HG03565 (cell line): ENCODE results near the gene ADAR.

Experiments
- ATAC-seq: cut with Tn5 transposase; IDR thresholded peaks from one replicate; pipeline ENCODE4 v1.9.1; 2021; ENCODE audit warnings: mild to moderate bottlenecking, moderate library complexity; ENCODE audit not compliant: unreplicated experiment

Gene ADAR

GRCh38 chr1:154558720-154559465 is 49.1 kb downstream of the ADAR start:
- peak; percentile 89 for ATAC-seq

DNA sequence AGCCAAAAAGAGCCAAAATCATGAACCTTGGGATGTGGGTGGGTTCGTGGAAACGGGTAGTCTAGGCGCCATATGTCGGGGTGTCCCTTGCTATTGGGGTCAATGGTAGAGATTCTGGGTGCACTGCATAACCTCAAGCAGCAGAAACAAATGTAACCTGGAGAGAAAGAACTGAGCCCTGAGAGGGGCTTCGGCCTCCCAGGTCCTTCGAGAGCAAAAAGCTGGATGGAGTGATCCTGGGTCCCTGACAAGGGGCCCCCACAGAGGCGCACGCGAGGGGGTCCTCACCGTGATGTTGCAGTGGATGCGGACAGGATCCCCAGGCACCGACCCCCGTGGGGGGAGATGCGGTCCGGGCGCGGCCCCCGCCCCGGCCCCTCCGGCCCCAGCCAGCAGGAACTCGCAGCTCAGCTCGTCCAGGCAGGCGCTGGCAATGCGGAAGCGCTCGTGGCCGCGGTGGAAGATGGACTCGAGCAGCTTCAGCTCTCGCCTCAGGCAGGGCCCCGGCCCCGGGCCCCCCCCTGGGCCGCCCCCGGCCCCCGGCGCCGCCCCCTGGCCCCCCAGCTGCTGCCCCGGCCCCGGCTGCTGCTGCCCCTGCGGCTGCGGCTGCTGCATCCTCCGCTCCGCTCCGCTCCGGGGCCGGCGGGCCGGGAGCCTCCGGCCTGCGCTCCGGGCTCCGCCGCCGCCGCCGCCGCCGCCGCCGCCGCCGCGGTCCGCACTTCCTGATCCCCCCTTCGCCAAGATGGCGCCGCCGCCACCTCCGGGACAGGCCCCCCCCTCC is 49.9 kb downstream of the ADAR start, which contains the start of gene UBE2Q1:
Gene UBE2Q1, minus strand, starts transcription at position 724 of the 781 bp plus-strand sequence. Its CDS starts 109 bp downstream, at position 615.
- ATAC-seq: peak; percentile 3

DNA sequence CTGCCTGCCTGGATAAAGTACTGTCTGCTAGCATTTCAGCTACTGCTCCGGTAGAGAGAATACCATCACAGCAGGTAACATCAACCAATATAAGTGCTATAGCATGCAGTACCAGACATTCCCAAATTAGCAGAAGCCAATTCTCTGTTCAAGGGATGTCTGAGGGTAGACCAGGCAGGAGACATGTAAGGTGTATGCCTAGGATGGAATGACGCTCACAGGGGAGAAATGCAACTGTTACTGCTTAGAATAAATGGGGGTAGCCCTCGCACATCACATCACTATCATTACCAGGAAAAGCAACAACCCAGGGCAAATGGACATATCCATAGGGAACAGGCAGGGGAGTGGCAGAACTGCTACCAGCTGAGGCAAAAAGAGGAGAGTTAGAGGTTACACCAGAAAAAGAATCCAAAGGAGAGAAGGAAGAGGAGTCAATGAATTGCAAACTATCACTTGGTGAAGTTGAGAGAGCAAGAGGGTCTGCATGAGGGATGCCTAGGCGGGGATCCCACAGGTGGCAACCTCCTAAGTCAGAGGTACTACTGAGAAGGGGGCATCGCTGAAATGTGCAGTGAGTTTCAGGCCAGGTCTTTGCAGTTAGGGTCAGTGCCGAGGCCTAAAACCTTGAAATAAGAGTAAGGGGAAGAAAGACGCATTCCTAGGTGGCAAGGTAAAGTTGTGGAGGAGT is 50.6 kb downstream of the ADAR start:
- no peak for ATAC-seq

DNA sequence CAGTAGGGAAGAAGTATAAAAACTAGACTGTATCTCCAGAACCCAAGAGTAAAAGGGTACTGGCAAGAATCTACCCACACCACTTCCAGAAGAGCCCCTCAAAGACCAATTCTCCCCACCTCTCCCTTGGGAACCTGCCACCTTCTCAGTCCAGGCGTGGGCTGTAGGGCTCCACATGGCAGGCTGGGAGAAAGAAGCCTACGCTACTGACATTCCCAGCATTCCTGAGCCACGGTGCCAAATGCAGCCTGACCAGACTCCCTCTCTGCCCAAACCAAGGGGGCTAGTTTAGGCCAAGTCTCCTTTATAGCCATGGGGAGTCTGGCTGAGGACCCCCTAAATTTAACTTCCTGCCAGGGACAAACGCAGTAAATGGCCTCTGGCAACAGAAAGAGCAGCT is 51.6 kb downstream of the ADAR start:
- no peak for ATAC-seq

- ATAC-seq: no peak
Observed at GRCh38 chr1:154553056-154554030, 54.6 kb downstream of the ADAR start.

GRCh38 chr1:154552036-154552435 is 56.0 kb downstream of the ADAR start:
- ATAC-seq: no peak

DNA sequence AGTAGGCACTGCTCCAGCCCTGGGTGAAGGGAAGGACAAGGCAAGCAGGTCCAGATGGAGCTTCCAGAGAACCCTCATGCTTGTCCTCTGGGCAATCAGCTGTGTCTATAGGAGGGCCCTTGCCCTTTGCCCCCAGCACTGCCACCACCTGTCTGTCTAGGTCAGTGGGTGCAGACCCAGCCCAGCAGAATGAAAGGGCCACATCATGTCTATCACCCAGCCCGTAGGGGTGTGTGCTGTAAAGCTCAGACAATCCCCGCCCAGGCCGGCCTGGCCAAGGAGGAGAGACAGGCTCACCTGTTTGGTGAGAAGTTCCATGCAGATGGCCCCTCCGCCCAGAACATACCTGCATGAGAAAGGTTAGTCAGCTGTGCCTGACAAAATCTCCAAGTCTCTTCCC is 56.5 kb downstream of the ADAR start:
- no peak for ATAC-seq

DNA sequence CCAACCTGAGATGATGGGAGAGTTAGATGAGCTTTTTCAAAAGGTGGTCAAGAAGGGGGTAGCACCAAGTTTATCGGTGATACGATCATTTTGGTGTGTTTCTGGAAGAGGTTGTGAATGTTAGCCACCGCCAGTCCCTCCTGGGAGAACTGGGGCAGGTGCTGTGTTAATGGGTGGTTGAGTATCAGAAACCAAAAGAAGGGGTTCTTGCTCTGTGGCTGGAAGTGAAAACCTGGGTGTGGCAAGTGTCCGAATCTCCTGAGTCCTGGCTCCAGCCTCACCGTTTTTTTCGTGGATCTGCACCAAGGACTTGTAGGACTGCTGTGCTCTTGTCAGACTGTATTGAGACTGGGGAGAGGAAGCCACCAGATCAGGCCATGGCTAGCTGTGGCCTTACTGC is 57.3 kb downstream of the ADAR start:
- no peak for ATAC-seq

DNA sequence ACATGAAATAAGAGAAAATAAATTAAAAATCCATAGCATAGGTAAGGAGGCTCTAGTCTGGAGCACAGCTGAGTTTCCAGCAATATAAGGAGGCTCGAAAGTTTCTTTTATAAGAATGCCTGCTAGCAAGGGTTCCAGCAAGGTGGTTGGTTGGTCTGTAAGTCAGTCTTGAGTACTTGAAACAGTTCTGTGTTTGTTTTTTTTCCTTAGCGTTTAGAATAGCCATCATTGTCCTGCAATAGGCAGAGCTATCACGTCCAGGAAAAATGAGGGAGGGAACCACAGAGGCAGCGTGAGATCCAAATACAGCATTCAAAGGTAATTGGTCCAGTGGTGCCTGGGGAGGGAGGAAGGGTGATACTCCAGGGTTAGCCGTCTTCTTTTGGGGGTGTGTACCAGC is 57.9 kb downstream of the ADAR start:
- no peak for ATAC-seq

GRCh38 chr1:154549202-154549770 is 58.7 kb downstream of the ADAR start:
- no peak for ATAC-seq

- no peak for ATAC-seq
Observed at GRCh38 chr1:154548028-154548427, 60.0 kb downstream of the ADAR start.

DNA sequence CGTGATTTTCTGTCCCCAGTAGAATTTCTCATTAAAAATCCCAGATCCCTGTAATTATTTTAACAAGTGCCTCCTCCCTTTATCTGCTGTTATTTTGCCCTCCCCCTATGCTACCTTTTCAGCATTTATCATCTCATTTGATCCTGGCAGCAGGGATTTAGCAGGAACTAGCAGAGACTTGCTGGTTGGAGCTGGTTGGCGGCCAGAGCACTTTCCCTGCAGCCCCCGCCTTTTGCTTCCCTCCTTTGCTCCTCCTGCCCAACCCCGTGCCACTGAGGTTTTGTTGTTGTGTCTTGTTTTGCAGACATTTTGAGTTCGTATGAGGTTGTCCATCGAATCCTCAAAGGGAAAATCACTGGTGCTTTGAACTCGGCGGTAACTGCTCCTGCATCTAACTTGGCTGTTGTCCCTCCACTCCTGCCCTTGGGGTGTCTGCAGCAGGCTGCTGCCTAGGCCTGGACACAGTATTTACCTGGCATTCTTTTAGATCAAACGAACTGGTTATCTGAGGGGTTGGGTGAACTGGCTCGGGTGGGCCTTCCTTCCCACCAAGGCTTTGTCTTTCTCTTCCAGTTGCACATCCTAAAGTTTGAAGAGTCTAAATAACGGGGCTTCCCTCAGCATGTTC is 60.8 kb downstream of the ADAR start:
- no peak for ATAC-seq

DNA sequence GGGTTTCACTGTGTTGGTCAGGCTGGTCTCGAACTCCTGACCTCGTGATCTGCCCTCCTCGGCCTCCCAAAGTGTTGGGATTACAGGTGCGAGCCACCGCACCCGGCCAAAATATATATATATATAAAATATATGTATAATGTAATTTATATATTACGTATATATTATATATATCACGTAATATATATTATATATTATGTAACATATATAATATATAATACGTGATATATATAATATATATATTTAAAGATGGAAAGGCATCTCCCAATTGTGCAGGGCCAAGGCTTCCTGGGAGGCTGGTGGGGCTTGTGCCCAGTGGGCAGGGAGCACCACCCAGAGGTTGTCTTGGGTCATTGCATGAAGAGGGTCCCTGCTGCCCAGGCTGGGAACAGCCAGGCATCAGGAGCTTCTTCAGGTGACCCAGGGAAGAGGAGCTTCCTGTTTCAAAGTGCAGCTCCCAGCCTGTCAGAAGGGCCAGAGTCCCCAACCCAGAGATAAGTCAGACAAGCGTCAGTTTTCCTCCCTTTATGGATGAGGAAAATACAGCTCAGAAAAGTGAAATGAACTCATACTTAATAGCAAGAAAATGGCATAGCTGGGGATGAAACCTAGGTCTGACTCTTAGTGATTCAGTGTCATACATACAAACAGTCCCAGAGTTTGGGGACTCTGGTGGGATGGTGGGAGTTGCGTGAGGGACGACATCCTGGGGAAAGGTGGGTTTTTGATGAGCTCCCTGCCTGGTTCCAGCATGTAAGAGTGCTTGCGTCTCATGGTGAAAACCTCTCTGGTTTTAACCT is 61.5 kb downstream of the ADAR start:
- ATAC-seq: no peak

DNA sequence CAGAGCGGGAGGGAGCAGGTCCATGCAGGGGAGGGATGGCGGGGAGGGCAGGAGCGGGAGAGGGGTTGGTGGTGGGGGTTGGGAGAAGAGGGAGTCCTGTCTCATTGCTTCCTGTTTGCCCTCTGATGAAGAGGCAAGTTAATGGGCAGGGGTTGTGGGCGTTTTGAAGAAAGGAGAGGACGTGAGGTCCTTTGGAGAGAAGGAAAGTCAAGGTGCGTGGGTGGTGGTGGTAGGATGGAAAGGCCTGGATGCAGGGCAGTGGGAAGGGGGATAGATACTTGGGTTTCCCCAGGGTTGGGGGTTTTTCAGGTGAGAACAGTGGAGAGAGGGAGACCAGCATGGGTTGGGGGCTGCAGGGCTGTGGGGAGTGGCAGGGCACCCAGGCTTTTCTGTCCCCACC is 66.8 kb downstream of the ADAR start:
- ATAC-seq: no peak

DNA sequence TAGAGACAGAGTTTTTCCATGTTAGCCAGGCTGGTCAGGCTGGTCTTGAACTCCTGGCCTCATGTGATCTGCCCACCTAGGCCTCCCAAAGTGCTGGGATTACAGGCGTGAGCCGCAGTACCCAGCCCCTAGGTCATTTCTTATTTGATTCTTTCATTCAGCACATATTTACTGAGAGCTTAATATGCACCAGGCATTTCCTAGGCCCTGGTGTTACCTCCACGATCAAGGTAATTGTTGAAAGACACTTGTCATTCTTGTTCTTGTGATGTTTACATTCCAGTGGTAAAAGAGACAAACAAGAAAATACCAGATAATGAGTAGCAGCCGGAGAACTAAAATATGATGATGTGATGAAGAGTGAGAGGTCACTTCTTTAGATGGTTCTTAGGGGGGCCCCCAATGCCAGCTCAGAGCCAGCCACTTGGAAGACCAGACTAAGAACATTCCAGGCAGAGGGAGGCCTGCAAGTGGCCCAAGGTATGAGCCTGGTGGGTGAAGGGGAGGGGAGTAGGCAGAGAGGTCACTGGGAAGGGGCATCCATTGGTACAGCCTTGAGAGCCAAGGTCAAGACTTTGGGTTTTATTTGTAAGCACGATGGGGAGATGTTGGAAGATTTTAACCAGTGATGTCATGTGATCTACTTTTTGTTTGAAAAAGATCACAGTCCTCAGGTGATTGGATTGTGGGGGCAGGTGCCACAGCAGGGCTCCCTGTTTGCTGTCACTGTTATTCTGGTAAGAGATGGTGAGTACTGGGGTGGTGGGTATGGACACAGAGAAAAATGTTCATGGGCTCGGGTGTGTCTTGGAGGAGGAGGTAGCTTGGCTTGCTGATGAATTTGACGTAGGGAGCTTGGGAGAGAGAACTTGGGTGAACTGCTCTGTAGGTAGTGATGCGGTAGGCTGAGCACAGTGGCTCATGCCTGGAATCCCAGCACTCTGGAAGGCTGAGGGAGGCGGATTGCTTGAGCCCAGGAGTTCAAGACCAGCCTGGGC is 68.2 kb downstream of the ADAR start:
- ATAC-seq: no peak

DNA sequence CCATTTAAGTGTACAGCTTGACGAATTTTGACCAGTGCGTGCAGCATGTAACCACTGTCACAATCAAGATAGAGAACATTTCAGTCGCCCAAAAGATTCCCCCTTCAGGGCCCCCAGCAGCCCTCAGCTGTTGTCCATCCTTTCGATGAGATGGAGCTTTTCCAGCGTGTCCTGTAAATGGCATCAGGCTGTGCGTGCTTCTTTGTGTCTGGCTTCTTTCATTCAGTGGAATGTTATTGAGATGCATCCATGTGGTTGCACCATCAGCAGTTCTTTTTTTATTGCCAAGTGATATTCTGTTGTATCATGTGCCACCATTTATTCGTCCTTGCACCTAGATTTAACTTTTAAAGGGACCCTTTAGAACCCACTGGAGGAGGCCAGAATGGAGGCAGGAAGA is 71.4 kb downstream of the ADAR start:
- ATAC-seq: no peak

GRCh38 chr1:154533952-154534844 is 73.8 kb downstream of the ADAR start:
- no peak for ATAC-seq
